Measurements from ENCODE around the gene DDX54. TPM values are rescaled to one million over a fixed set of nuclear protein-coding genes. Genes with fewer than 3 reads are reported as not detected.

DDX54 gene
- total RNA-seq, 1 donor: 40.2 TPM

DNA sequence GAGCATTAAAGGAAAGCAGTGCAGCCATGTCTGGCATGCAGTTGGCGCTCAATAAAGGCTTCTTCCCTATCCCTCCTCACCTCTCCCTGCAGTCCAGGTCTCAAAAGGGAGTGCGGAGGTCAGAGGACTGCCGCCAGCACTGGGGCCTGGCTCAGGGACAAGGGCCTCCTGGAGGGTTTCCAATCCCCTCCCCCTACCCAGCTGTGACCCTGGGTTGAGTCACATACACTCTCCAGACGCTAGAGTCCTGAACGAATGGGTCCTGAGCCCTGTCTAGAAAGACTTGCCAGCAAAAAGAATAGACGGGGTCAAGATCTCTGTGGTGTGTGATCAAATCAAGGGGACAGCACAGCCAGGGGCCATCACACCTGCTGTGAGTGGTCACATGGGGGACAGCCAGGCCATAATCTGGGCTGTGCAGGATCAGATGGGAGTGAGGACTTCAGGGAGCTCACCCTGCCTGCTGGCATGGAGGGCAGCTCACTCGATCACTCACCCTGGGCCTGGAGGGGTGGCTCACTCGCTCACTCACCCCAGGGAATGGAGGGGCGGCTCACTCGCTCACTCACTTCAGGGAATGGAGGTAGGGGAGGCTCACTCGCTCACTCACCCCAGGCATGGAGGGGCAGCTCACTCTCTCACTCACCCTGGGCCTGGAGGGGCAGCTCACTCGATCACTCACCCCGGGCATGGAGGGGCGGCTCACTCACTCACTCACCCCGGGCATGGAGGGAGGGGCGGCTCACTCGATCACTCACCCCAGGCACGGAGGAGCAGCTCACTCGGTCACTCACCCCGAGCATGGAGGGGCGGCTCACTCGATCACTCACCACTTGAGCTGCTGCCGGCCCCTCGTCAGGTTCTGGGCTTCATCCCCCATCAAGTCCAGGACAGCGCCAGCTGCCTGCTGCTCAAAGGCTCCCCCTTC, 22.9 kb downstream of the DDX54 start:
- Histone ChIP-seq H4K20me1 (ENCODE audit: insufficient read depth, low read length) (peaks cover 13% of the 10 kb centered on the region), H3K79me2 (ENCODE audit: insufficient read depth, low read length) (no peaks in the 10 kb centered on the region), H3K4me3 (ENCODE audit: insufficient read depth, low read length) (no peak overlapping the region), H3K4me1 (ENCODE audit: insufficient read depth, low read length) (peaks cover 4% of the 10 kb centered on the region), H3K27ac (ENCODE audit: low read depth, low read length) (no peak overlapping the region), H3K4me2 (ENCODE audit: insufficient read depth, low read length) (no peak overlapping the region), H3K27me3 (ENCODE audit: insufficient read depth, low read length) (no peaks in the 10 kb centered on the region), H2AFZ (ENCODE audit: low read length) (no peak overlapping the region), H3K9me3 (ENCODE audit: low read depth, low read length) (no peaks in the 10 kb centered on the region), H3K36me3 (ENCODE audit: insufficient read depth, low read length) (peaks cover 48% of the 10 kb centered on the region)
- DNase-seq (ENCODE audit: insufficient read length, low spot score, missing footprints): peak; percentile 94
- TF ChIP-seq, protein P1, sequence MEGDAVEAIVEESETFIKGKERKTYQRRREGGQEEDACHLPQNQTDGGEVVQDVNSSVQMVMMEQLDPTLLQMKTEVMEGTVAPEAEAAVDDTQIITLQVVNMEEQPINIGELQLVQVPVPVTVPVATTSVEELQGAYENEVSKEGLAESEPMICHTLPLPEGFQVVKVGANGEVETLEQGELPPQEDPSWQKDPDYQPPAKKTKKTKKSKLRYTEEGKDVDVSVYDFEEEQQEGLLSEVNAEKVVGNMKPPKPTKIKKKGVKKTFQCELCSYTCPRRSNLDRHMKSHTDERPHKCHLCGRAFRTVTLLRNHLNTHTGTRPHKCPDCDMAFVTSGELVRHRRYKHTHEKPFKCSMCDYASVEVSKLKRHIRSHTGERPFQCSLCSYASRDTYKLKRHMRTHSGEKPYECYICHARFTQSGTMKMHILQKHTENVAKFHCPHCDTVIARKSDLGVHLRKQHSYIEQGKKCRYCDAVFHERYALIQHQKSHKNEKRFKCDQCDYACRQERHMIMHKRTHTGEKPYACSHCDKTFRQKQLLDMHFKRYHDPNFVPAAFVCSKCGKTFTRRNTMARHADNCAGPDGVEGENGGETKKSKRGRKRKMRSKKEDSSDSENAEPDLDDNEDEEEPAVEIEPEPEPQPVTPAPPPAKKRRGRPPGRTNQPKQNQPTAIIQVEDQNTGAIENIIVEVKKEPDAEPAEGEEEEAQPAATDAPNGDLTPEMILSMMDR (IDR thresholded peaks at IDR 0.05; ENCODE audit: extremely low read depth, low read depth, low read length): no peak

DNA sequence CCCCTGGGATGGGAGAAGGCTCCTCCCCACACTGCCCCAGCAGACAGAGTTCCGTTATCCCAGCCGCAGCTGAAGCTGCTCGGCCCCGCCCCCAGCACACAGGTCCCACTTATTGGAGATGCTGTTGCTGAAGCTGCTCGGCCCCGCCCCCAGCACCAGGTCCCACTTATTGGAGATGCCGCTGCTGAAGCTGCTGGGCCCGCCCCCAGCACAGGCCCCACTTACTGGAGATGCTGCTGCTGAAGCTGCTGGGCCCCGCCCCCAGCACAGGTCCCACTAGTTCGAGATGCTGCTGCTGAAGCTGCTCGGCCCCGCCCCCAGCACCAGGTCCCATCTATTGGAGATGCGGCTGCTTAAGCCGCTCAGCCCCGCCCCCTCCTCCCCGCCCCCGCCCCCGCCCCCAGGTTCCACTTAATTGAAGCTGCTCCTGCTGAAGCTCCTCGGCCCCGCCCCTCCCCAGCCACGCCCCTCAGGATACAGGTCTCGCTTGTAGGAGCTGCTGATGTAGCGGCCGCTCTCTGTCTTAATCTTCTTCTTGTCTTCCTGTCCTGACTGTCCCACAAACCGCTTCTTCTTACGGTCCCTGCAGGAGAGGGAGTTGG, 23.8 kb downstream of the DDX54 start:
- Histone ChIP-seq H3K4me3 (ENCODE audit: insufficient read depth, low read length) (no peak overlapping the region), H4K20me1 (ENCODE audit: insufficient read depth, low read length) (peaks cover 13% of the 10 kb centered on the region), H3K36me3 (ENCODE audit: insufficient read depth, low read length) (peaks cover 39% of the 10 kb centered on the region), H3K27ac (ENCODE audit: low read depth, low read length) (no peak overlapping the region), H3K4me2 (ENCODE audit: insufficient read depth, low read length) (no peak overlapping the region), H3K27me3 (ENCODE audit: insufficient read depth, low read length) (no peaks in the 10 kb centered on the region), H3K79me2 (ENCODE audit: insufficient read depth, low read length) (no peaks in the 10 kb centered on the region), H3K4me1 (ENCODE audit: insufficient read depth, low read length) (peaks cover 4% of the 10 kb centered on the region), H3K9me3 (ENCODE audit: low read depth, low read length) (no peaks in the 10 kb centered on the region), H2AFZ (ENCODE audit: low read length) (no peak overlapping the region)
- TF ChIP-seq, protein P1 (IDR thresholded peaks at IDR 0.05; ENCODE audit: extremely low read depth, low read depth, low read length): no peak
- DNase-seq (ENCODE audit: insufficient read length, low spot score, missing footprints): peak; percentile 79

DNA sequence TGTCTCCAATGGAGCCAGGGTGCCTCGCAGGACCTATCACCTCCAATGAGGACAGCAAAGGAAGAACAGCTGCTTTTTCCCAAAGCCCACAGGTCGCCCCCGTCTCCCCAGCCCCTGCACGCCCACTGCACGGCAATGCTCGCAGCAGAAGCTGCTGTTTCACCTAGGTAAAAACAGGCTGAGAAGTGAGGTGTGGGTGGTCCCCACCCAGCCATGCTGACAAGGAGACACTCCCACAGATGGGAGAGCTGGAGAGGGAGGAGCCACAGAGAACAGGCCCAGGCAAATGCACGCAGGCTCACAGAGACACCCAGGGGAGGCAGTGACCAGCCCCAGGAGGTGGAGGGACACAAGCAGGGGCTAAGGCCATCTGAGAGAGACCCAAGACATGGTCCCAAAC, 25.3 kb downstream of the DDX54 start:
- Histone ChIP-seq H4K20me1 (ENCODE audit: insufficient read depth, low read length) (peaks cover 13% of the 10 kb centered on the region), H3K9me3 (ENCODE audit: low read depth, low read length) (no peaks in the 10 kb centered on the region), H3K4me2 (ENCODE audit: insufficient read depth, low read length) (no peak overlapping the region), H3K27ac (ENCODE audit: low read depth, low read length) (no peak overlapping the region), H2AFZ (ENCODE audit: low read length) (no peak overlapping the region), H3K36me3 (ENCODE audit: insufficient read depth, low read length) (peaks cover 26% of the 10 kb centered on the region), H3K27me3 (ENCODE audit: insufficient read depth, low read length) (peaks cover 9% of the 10 kb centered on the region), H3K4me3 (ENCODE audit: insufficient read depth, low read length) (no peak overlapping the region), H3K4me1 (ENCODE audit: insufficient read depth, low read length) (peaks cover 4% of the 10 kb centered on the region), H3K79me2 (ENCODE audit: insufficient read depth, low read length) (no peaks in the 10 kb centered on the region)
- DNase-seq (ENCODE audit: insufficient read length, low spot score, missing footprints): peak; percentile 75
- TF ChIP-seq, protein P1 (IDR thresholded peaks at IDR 0.05; ENCODE audit: extremely low read depth, low read depth, low read length): no peak

All from osteoblast (primary cell).